RWPE1 (cell line): ENCODE measurements around the gene NAB2.
A peak's percentile ranks its signal among the peaks of the same experiment; 100 is the strongest.

Experiments
- CTCF ChIA-PET: fragments of 350-600 bp; sonication (Branson Sonifier 250); formaldehyde crosslinking; extraction: SDS; loops from one replicate; lab custom pipeline; 2021; lab: Yijun Ruan, JAX
- POLR2A ChIA-PET: fragments of 400-600 bp; formaldehyde crosslinking; extraction: SDS; loops from one replicate; lab custom pipeline; 2020; ENCODE audit warnings: antibody characterized with exemption; ENCODE audit not compliant: low non-redundant PET; lab: Yijun Ruan, JAX
- DNase-seq: peaks from one replicate; pipeline ENCODE4 v3.0.0; 2012; ENCODE audit warnings: low spot score
- H3K27ac ChIP-seq: fragments of 450-650 bp; 2 replicates; pipeline ENCODE4 v1.5.1; 2017
- CTCF ChIP-seq: fragments of 450-650 bp; conservative IDR thresholded peaks from 2 replicates; pipeline ENCODE4 v1.5.1; 2017; ENCODE audit warnings: low read depth, mild to moderate bottlenecking

The NAB2 gene

DNA sequence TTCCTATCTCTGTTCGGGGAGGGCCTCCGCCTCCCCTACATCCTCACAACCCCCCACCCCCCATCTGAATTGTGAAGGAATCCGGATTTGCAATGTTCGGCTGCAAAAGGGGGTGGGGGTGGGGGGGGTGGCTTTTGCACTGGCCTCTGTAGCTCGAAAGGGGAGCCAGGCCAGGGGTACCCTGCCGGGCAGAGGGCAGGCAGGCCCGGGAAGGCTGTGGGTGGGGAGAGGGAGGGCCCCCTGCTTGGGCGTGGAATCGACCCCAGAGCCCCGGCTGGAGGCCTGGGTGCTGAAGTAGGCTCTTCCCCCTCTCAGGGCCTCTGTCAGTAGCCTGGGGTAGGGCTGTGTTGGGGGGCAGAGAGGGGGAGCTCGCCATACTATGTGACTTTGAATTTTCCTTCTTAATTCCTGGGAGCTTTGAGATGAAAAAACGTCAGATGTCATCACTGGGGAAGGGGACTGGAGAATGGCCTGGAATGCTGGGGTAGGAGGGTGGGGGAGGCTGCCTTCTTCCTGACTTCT is 40.5 kb downstream of the NAB2 start:
- TF ChIP-seq CTCF, result no peak
- ChIA-PET CTCF (interaction anchor here (0.6 to 7.2 kb wide), 8 partner anchors 17 to 204 kb away, joined by 3 to 89 read pairs (median 4); partner anchors contain the start of gene STAT6), POLR2A (no interaction called here)
- DNase-seq, result no peak
- H3K27ac ChIP-seq, result peak overlapping the region; percentile 100

GRCh38 chr12:57129889-57130288 is 41.0 kb downstream of the NAB2 start:
- CTCF ChIA-PET, result interaction anchor here (0.6 to 1.6 kb wide), 5 partner anchors 17 to 84 kb away, joined by 3 to 7 read pairs (median 5); partner anchors contain the start of gene STAT6
- peak overlapping the region; percentile 100 for H3K27ac ChIP-seq
- POLR2A ChIA-PET, result no interaction called here
- no peak for TF ChIP-seq CTCF
- DNase-seq, result no peak

DNA sequence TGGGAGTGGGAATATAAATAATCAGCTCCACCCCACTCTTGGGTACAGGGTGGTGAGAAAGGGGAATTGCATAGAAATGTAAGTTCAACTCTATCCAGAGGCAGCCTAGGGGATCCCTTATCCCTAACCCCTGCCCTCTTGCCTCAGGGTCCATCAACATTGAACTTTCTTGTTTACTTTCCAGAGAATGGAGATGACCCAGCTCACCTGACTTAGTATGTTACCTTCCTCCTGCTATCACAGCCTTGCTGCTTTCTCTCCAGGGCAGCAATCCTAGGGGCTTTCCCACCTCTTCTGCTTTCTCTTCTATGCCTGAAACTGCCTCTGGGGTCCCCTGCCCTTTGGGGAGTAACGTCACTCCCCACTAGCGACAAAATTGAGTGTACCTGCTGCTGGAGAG is 42.0 kb downstream of the NAB2 start:
- TF ChIP-seq CTCF, result no peak
- ChIA-PET CTCF (interaction anchor here (0.6 kb wide), 1 partner anchor 52 kb away, joined by 3 read pairs; no protein-coding TSS in a partner anchor), POLR2A (no interaction called here)
- no peak for DNase-seq
- H3K27ac ChIP-seq, result peak overlapping the region; percentile 39; the same call in 1 of the 2 replicates

DNA sequence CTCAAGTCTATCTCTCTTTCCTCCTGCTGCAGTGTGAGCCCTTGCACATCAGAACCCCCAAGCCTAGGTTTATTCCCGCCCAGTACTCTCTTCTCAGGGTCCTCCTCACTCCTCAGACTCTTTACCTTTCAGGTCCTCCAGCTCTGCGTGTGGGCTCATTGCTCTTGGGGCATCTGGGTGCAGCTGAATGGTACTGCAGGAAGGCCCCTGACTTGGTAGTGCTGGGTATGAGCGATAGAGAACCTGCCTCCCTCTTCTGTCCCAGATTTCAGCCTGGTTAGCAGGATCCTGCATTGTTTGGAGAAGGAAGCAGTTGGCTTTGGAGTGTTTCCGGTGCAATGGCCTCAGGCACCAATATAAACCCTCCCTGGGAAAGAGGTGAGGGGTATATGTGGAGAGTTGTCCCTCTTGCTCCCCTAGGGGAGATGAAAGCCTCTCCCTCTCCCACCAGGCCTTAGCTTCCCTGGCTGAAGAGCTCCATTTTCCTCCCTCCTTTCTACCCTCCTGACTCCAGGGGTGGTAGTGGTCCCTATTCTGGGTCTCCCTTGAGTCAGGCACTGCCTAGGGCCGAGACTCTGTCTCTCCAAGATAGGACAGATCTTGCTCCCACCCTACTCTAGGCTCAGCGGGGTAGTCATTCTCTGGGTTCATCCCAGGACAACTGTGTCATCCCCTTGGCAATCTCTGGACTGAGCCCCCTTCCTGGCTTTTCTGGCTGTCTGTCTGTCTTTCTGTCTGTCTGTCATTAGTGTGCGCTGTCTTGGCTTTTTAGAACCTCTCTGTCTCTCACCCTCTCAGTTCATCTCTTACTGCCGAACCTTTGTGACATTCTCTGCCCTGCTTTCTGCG is 43.2 kb downstream of the NAB2 start:
- CTCF ChIA-PET, result interaction anchor here (1.0 kb wide), 1 partner anchor 44 kb away, joined by 5 read pairs; no protein-coding TSS in a partner anchor
- no peak for TF ChIP-seq CTCF
- DNase-seq, result no peak
- POLR2A ChIA-PET, result no interaction called here
- H3K27ac ChIP-seq, result peak overlapping the region; percentile 59

DNA sequence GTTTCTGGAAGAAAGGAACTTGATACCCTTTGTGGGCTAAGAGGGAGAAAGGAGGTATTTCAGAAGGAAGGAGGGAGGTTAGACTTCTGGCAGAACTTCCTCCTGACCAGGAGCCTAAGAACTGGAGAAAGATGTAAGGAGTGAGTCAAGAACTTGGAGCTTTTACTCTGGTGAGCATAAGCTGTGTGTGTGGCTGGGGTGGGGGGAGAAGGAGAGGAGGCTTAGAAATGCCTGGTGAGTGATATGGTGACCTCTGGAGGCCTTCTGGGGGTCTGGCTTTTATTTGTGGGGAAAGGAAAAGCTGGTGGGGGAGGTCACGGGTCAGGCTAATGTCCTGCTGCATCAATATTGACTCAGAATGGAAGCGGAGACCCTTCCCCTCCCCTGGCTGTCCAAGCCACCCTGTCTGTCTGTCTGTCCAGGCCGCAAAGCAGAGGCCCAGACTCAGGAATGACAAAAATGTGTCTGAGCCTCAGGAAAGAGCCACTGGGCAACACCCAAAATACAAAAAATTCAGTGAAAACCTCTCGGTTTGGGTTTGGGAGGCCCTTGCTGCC is 44.2 kb downstream of the NAB2 start:
- CTCF ChIA-PET, result no interaction called here
- POLR2A ChIA-PET, result no interaction called here
- no peak for DNase-seq
- H3K27ac ChIP-seq, result peak overlapping the region; percentile 53
- no peak for TF ChIP-seq CTCF

DNA sequence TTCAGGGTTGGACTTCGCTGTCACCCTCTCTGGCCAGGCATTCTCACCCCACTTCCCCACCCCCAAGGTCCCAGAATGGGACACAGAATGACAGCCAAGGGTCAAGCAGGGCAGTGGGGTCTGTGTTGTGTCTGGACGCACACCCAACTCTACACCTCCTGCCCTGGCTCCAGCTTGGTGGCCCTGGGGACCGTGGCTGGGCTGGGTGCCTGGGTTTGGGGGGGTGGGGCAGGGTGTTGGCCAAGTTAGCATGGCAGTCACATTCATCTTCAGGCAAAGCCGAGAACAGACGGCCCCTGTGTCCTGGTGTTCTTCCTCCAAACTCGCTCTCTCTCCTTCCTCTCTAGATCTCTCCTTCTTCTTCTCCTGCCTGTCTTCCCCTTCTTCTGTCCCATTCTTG is 45.0 kb downstream of the NAB2 start:
- H3K27ac ChIP-seq, result peak overlapping the region; percentile 53
- DNase-seq, result no peak
- CTCF ChIA-PET, result interaction anchor here (0.6 kb wide), 1 partner anchor 10 kb away, joined by 3 read pairs; no protein-coding TSS in a partner anchor
- POLR2A ChIA-PET, result no interaction called here
- no peak for TF ChIP-seq CTCF
